GM18870 (cell line): ENCODE results near the gene PLEKHG7.
"Not testable (repeated sequence)": the region's sequence is repeated elsewhere in the genome, so short reads cannot be mapped to it uniquely, and the experiment has no call there.

Experiments
- ATAC-seq: cut with Tn5 transposase; IDR thresholded peaks from one replicate; pipeline ENCODE4 v1.9.1; 2021; ENCODE audit warnings: moderate library complexity; ENCODE audit not compliant: unreplicated experiment

PLEKHG7 gene

GRCh38 chr12:92745856-92746550 is 43.2 kb downstream of the PLEKHG7 start:
- ATAC-seq: no peak

- ATAC-seq: no peak
Observed at GRCh38 chr12:92747151-92747550, 44.4 kb downstream of the PLEKHG7 start.

DNA sequence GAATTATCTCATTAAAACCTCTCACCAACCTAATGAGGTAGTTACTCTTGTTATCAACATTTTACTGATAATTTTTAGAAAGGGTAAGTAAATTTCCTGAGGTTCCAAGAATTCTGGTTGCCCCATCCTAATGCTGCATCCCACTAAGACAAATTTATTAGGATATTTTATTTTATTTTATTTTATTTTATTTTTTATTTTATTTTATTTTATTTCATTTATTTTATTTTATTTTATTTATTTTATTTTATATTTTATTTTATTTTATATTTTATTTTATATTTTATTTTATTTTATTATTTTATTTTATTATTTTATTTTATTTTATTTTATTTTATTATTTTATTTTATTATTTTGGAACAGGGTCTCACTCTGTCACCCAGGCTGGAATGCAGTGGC is 46.9 kb downstream of the PLEKHG7 start:
- ATAC-seq: not testable (repeated sequence)

GRCh38 chr12:92753976-92754885 is 51.4 kb downstream of the PLEKHG7 start:
- ATAC-seq: no peak

- ATAC-seq: no peak
Observed at GRCh38 chr12:92756898-92757596, 54.3 kb downstream of the PLEKHG7 start.

- ATAC-seq: no peak
Observed at GRCh38 chr12:92757597-92758121, 54.9 kb downstream of the PLEKHG7 start.

GRCh38 chr12:92759634-92760268 is 57.0 kb downstream of the PLEKHG7 start:
- no peak for ATAC-seq

DNA sequence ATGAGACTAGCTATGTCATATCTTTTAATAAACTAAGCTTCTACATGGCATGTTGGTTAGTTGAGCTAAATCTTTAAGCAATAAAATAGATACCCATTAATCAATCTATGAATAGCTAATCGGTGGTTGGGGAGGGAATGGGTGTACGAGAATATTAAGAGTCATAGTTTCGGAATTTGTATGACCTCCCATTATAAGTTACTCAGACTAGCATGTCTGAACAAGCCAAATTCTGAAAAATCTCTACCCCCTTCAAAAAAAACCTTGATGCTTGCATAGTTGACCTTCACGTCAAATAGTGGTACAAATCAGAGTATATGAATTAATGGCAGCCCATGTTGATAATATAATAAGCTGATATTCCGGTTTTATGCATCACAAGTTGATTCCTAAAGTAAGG is 60.0 kb downstream of the PLEKHG7 start:
- ATAC-seq: no peak

DNA sequence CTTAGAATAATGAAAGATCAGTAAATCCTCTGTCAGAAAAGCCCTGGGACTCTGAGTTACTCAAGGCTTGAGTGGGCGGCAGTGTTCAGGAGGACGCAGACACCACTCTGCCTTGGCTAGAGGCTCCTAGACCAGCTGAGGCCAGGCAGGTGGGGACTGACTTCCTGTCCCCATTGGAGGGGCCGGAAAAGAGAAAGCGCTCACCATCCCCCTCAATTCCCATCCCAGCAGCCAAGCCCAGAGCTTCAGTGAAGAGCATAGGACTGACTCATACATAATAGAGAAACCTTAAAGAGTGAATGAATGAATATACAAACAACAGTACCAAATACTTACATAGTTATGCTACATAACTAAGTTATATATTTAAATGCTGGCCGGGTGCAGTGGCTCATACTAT is 62.0 kb downstream of the PLEKHG7 start:
- ATAC-seq: no peak

- ATAC-seq: no peak
Observed at GRCh38 chr12:92765871-92766270, 63.1 kb downstream of the PLEKHG7 start.

DNA sequence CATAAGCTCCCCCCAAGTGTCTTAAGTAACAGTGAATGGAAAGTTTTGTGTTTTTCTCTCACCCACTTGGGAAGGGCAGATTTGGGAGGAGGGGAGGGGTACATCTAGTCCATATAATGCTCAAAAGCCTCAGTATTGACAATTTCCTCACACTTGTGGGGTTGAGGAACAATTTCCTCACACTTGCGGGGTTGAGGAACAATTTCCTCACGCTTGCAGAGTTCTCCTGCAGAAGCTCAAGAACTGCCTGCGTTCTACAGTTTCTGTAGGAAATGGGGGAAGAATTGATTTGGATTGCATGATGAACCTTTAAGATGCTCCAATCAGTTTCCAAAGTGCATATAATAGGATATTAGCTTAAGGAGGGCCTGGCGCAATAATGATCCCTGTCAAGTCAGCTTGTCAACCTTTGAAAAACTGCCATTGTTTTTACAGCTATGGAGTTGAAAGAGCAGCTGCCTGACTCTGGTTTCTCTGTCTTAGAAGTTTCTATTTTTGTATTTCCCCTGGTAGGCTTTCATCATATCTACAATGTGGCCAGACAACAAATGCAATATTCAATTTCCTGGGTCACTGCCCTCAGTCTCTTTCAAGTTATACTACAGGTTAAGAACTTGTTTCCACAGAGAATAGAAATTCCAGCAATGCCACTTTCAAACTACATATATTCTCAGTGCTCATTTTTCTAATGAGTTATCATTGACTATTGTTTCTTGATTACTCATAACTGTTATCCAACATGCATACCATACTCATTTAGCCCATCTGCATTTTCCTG is 66.5 kb downstream of the PLEKHG7 start:
- peak; percentile 79 for ATAC-seq

DNA sequence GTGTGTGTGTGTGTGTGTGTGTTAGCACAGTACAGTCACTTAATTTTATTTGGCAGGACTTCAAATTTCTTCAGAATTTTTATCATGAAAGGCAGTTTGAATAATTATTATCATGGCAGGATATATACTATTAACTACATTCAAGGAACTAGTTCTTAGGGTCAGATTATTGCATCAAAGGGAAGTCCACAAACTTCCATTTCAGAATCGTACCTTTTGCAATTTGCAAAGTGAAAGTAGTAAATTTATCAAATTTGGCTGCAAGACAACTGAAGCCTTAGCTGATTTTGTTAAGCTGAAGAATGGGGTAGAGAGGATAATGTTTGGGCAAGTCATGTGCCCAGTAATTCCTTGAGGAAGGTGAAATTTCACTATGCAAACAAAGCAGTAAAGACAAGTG is 68.2 kb downstream of the PLEKHG7 start:
- ATAC-seq: no peak

DNA sequence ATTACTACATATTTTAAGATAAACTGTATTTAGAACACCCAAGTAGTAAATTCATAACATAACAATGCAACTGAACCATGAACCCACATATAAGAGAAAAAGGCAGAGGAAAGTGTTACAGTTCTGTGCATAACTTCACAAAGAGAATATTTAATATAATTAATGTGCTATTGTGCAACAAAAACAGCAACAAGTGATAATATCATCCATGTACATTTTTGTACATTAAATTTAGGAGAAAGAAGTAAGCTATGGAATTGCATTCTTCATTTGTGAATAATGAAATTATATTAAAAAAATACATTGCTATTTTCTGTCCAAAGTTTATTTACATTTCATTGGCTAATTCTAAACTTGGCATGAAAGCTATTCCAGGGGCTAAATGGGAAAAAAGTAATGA is 72.6 kb downstream of the PLEKHG7 start:
- ATAC-seq: no peak

GRCh38 chr12:92778525-92778924 is 75.7 kb downstream of the PLEKHG7 start:
- ATAC-seq: no peak

GRCh38 chr12:92779902-92780301 is 77.1 kb downstream of the PLEKHG7 start:
- no peak for ATAC-seq

GRCh38 chr12:92784356-92784755 is 81.6 kb downstream of the PLEKHG7 start:
- no peak for ATAC-seq

DNA sequence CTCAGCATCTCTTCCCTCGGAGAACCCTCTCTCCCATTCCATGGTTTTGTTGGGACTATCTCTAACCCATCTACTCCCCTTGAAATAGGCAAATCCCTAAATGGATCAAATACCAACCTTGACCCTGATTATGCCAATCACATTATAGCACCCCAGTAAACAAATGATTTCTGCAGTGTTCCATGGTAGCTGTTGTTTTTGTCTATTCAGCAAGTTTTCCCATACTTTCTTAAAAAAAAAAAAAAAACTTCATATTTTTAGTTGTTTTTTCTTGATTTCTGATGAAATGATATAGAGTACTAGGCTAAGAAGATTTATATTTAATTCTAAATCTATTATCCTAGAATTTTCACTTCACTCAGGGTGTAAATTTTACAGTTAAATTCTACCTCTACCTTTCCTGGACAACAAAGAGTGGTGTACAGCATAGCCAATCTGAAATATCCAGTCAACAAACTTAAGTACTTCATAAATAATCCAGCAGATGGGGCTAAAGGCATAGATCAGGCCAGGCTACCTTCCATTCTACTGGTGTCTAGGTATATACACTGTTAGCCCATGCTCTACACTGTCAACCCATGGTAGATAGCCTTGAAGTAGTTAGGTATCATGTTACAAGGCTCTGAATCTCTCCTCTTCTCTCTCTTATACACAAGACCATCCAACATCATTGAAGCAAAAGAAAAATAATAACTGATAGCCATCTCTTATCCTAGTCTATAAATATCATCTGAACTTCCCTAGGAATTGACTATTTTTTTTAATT is 82.2 kb downstream of the PLEKHG7 start:
- peak; percentile 94 for ATAC-seq

GRCh38 chr12:92785563-92785950 is 82.8 kb downstream of the PLEKHG7 start:
- no peak for ATAC-seq

GRCh38 chr12:92786045-92786444 is 83.3 kb downstream of the PLEKHG7 start:
- ATAC-seq: no peak
